Measurements from ENCODE around the gene SIPA1L3.
"Not testable (repeated sequence)": the region's sequence is repeated elsewhere in the genome, so short reads cannot be mapped to it uniquely, and the experiment has no call there.

SIPA1L3 gene

DNA sequence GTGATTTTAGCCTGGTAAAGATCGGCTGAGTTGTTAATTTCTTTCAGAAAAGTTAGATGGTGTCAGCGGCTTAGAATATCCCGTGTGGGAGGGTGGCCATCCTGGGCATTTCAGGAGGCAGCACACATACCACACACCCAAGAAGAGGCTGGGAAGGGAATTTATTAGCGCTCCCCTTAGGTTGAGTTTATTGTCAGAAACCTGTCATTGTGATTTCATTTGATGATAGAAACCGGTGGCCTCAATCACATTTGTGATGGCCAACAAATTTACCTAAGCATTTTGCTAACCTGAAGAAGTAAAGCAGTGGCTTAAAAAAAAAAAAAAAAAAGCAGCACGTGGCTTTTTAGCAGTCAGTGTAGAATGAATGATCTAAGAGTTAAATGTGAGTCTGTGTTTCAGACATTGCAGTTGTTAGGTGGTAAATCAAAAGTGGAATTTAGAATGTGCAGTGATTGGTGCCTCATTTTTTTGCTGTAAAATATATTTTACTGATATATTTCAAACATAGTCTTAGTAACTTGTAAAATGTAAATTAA lies 2.7 kb downstream of the SIPA1L3 start:
- DNase-seq (ENCODE audit: low read depth) = no peak

DNA sequence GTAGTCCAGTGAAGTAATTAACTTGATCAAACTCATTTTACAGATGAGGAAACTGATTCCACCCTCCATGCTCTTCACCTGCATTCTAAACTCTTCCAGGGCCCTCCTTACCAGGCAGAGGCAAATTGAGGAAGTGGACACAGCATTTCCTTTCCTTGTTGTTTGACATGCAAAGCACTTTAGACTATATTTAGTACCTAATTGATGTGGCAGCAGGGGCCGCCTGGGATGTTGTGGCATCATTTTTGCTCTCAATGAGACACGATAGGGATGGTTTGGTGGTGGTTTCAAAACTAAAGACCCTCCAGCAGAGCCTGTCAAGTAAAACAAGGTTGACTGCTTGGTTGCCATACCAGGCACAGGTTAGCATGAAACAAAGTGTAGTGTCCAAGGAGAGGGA lies 7.9 kb downstream of the SIPA1L3 start:
- no peak for DNase-seq (ENCODE audit: low read depth)

DNA sequence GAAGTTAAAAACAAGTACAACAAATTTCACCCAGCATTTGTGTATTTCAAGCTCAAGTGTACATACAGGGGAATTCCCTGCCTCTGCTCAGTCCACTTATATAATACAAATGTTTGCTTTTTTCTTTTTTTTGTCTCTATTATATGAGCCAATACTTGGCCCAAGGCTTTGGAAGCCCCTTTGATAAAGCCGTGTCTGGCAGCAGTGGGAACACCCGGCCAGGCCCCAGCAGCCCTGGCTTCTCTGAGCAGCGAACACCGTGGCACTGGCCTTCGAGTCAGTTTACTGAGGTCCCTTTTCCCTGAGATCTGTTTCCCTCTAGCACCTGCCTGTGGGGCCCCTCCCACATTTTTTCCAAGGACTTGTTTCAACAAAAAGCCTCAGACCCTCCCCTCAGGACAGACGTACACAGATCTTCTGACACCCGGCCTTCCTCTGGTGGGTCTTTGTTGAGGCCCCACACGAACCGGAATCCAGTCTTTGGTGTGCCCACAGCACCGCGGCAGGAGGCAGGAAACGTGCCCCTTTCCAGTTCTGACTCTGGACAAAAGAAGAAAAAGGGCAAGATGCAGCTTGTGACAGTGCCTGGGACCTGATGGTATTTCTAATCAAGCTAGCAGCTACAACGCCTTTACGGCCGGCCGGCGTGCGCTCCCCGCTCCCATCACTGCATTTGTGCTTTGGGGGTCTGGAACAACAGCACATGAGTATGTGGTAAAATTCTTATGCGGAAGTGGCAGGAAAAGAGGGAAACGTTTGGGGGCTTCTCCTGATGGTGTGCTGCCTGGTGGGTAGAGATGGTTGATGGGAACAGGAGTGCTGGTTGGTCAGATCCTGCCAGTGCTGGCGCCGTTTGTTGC lies 13.8 kb downstream of the SIPA1L3 start:
- DNase-seq (ENCODE audit: low read depth) = no peak

DNA sequence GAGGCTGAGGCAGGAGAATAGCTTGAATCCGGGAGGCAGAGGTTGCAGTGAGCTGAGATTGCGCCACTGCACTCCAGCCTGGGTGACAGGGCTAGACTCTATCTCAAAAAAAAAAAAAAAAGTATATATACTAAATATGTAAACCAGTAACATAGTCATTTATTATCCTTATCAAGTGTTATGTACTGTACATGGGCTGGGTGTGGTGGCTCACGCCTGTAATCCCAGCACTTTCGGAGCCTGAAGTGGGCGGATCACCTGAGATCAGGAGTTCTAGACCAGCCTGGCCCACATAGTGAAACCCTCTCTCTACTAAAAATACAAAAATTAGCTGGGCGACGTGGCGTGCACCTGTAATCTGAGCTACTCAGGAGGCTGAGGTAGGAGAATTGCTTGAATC lies 17.6 kb downstream of the SIPA1L3 start:
- not testable (repeated sequence) for DNase-seq (ENCODE audit: low read depth)

DNA sequence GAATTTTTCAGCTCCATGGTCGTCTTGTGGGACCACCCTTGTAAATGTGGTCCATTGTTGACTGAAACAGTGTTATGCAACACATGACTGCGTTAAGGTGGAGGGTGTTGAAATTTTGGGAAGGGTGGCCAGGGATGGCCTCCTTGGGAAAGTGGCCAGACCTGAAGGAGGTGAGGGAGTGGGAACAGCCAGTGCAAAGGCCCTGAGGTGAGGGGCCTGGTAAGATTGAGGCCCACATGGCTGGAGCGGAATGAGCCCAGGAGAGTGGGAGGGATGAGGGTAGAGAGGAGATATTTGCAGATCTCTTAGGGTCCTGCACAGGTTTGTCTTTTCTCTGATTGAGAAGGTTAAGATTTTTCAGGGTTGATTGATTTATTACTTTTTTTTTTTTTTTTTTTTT lies 18.2 kb downstream of the SIPA1L3 start:
- no peak for DNase-seq (ENCODE audit: low read depth)

DNA sequence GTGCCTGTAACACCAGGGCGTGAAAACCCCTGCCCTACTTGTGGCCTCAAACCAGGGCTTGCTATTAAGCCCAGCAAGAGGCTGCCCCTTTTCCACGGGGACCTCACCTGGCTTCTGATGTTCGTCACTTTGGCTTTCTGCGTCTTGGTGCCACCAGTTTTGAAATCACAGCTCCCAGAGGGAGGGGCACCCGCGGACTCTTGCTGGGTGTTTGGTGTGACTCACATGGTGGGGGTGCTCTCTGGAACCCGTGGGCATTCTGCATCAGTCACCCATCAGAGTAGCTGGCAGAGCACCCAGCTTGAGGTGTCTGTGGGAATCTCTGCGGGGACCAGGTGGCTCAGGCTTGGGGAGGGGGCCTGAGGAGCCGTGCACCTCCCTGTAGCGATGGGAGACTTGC lies 19.2 kb downstream of the SIPA1L3 start:
- DNase-seq (ENCODE audit: low read depth) = no peak

DNA sequence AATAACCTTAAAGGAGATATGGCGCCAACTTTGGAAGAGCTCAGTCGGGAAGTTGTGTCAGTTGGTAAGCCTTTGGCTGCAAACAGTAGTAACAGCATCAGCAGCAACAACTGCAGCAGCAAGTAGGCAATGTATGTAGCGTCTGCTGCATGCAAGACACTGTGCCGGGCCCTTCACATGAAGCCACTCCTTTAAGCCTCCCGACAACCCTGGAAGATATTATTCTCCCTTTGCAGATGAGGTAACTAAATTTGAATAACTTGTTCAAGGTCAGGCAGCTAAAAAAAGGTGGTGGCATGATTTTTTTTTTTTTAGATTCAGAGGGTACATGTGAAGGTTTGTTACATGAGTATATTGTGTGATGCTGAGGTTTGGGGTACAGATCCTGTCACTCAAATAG lies 19.7 kb downstream of the SIPA1L3 start:
- no peak for DNase-seq (ENCODE audit: low read depth)

DNA sequence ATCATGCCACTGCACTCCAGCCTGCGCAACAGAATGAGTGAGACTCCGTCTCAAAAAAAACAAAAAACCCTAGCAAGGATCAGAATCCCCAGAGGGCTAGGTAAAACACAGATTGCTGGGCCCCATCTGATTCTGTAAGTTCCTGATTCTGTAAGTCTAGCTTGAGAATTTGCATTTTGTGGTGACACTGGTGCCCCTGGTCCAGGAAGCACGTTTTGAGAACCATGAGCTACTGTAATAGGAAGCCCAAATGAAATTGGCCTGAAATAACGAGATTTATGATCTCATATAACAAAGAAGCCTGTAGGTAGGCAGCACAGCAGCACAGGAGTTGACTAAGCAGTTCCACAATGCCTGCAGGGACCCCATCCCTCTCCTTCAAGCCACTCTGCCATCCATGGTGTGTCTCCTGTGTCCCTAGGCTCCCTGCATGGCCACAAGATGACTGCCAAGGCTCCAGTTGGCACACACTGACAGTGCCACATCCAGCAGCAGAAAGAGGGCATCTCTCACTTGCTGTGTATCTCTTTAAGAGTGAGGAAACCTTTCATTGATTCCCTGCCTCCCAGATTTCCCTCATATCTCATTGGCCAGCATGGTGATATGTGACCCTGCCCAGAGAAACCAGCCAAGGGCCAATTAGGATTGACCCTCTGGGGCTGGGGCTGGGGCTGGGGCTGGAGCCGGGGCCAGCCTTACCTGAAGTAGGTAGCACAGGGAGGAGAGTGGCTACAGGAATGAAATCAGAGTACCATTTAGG lies 21.7 kb downstream of the SIPA1L3 start:
- DNase-seq (ENCODE audit: low read depth) = no peak

DNA sequence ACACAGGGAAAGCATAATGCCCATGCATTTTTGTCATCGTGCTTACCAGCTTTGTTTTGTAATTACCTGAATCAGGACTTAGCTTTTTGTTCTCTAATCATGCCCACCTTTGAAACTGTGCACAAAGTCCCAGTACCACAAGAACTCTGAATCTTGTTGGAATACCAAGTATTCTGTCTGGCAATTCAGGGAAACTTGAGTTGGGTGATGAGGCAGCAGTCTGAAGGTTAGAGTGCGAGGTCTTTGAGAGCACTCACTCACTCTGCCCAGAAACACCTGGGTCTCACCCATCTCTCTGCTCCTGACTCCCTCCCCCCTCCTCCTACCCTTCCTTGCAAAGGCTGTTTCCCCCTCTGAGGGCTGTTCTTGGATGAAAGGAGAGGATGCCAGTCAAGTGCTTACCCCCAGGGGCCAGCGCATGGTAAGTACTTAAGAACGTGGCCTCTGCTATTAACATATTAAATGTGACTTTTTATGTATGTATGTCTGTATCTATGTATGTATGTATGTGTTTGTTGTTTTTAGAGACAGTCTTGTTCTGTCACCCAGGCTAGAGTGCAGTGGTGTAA lies 22.4 kb downstream of the SIPA1L3 start:
- DNase-seq (ENCODE audit: low read depth) = no peak

DNA sequence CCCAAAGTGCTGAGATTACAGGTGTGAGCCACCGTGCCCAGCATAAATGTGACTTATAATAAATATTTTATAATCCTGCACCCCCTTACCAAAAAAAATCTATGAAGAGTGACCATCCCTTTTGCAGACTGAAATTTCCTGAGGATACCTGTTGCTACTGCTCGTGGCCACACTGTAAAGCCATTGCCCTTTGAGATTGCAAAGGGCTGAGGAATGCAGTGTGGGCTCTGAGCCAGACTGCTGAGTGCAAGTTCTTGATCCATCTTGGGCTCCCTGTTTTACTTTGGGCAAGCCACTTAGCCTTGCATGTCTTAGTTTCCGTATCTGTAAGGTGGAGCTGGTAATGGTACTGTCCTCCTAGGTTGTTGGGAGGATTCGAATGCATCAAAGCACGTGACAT lies 23.4 kb downstream of the SIPA1L3 start:
- no peak for DNase-seq (ENCODE audit: low read depth)

DNA sequence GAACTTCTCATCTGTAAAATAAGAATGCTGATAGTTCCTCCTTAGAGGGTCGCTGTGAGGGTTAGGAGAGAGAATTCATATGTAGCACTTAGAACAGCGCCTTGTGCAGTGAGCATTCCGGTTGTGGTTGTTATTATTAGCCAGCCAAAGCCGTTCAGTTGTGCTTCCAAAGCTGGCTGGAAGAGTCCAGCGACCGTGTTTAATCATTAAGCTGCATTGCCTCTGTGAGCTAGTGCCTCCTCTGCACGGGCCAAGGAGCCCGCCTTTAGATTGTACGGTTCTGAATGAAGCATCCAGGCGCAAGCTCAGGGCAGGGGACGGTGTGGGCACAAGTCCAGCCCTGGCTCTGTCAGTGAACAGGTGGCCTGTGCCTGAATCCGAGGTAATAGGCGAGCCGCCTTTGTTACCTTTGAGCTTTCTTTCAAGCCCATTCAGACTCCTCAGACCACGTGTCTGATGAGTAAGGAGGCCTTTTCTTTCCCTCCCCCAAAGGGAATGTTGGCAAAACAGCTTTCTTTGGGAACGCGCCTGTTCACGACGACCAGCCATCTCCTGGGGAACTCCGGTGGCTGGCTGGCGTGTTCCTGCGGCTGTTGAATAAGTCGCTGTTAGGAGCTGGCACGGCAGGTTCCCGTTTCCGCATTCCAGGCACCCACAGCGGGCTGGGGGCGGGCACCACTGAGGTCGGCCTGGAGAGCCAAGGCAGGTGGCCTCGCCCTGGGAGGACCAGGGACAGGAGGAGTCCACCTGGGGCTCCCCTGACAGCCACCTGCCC lies 25.1 kb downstream of the SIPA1L3 start:
- DNase-seq (ENCODE audit: low read depth) = no peak

DNA sequence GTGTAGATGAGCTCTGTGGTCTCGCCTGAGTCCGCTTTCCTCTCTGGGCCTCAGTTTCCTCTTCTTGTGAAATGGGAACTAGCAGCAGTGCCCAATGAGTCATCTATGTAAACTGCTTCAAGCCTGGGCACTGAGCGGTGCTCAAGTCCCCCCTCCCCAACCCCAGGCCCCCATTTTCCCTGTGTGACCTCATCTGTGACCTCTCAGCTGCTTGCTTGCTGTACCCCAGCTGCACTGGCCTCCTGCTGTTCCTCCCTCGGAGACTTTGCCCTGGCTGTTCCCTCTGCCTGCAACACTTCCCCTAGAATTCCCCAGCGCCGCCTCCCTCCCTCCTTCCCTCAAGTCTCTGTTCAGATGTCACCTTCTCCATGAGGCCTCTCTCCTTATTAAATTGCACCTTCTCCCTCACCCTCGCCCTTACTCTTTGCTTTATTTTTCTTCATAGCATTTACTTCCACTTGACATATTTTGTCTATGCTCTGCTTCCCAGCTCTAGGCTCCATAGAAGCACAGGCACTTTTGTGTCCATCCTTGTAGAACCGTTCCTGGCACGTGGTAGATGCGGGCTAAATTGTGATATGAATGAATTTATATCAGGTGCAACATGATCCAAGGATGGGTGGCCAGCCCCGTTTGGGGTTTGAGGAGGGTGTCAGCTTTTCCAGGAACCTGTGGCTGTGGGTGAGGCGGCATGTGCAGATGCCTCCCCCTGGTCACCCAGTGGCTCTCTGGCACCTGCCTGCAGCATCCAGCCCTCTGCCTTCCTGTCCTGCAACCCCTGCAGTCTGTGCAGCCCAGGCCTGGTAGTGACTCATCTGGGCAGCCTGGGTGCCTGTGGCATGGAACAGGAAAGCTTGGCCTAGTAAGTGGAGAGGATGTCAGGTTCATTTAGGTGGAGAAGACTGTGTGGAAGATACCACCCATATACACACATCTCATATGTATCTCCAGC lies 26.3 kb downstream of the SIPA1L3 start:
- DNase-seq (ENCODE audit: low read depth) = no peak

DNA sequence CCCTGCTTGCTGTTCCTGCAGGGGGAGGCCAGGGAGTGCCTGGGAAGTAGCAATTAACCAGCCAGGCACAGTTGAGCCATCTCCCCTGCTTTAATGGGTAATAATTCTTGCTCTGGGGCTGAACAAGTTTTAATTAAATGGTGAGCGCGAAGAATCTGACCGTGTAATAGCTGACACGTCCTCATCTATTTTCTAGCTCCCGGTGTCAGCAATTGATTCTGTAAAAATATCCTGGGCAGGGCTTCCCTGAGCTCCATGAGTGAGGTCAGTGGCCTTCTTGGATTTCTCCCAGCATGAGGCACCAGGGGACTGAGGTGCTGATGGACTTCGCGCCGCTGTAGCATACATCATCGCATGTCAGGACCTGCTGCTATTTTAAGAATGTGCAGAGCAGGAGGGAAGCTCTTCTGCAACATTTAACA lies 26.9 kb downstream of the SIPA1L3 start:
- DNase-seq (ENCODE audit: low read depth) = no peak

DNA sequence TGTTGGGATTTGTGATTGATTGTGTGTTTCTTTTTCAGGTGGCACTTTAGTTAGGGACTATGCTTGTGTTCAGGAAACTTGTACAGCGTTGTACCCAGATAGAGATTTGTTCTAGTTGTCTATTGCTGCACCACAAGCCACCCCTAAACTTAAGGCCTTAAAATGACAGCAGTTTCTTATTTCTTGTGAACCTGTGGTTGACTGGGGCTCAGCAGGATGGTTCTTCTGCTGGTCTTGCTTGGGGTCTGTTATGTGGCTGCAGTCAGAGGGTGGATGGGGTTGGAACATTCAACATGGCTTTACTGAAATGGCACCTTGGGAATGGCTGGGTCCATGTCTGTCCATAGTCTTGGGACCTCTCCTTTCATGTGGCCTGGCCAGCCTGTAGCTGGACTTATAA lies 28.3 kb downstream of the SIPA1L3 start:
- no peak for DNase-seq (ENCODE audit: low read depth)

DNA sequence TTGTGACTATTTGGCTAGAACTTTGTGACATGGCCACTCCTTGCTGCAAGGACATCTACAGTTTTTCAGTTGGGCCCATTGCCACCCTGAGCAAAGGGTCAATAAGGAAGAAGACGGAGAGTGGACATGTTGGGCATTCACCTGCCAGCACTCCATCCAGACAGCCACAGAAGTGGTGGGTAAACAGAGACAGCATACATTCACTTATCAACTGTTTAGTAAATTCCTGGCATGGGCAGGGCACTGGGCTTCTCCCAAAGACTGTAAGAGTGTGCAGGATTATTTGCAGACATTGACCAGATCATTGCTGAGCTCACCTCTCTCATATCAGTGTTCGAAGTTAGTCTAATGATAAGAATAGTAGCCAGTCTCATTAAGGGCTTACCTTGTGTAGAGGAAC lies 29.2 kb downstream of the SIPA1L3 start:
- no peak for DNase-seq (ENCODE audit: low read depth)

DNA sequence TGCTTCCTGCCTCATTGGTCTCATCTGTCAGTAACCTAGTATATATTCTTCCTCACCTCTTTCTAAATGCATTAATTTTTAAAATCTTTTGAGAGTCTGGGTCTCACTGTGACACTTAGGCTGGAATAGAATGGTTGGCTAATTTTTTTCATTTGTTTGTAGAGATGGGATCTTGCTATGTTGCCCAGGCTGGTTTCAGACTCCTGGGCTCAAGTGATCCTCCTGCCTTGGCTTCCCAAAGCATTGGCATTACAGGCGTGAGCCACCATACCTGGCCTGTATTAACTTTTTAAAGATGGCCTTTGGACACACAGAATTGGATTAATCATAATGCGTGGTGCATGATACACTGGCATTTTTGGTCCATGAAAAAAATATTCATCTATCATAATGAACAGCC lies 29.9 kb downstream of the SIPA1L3 start:
- no peak for DNase-seq (ENCODE audit: low read depth)

DNA sequence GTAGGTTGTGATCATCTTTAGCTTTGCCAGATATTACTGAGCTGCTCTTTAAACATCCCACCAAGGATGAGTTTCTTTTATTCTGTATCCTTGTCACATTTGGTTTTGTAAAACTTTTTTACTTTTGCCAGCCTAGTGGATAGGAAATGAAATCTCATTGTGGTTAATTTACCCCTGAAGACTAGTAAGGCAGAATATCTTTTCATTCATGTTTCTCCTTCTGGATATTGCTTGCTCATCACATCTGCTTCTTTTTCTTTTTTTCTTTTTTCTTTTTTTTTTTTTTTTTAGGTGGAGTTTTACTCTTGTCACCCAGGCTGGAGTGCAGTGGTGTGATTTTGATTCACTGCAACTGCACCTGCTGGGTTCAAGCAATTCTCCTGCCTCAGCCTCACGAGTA lies 31.3 kb downstream of the SIPA1L3 start:
- no peak for DNase-seq (ENCODE audit: low read depth)

DNA sequence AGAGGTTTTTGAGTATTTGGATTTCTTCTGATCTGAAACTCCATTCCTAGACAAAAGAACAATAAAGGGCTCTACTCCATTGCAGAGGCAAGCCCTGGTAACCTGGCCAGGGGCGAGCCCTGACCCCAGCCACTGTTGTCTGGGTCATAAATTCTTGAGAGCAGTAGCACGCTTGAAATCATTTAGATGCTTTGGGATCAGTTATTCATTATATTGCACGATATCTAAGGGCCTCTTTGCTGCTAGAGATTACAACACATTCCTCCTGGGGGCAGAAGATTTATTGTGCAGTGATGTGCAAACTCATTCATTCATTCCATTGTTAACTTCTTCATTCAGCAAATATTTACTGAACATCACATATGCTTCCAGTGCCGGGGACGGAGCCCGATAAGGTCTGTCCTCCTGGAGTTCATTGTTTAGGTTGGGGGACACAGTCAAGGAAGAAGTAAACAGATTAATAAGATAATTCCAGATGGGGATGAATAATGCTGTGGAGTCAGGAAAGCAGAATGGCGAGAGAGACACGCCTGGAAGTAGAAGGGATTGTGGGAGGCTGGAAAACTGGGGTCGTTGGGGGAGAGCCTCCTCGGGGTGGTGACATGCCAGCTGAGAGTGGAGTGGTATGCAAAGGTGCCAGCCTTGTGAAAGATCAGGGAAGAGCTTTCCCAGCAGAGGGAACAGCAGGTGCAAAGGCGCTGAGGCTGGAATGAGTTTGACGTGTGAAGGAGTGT lies 34.9 kb downstream of the SIPA1L3 start:
- DNase-seq (ENCODE audit: low read depth) = no peak

DNA sequence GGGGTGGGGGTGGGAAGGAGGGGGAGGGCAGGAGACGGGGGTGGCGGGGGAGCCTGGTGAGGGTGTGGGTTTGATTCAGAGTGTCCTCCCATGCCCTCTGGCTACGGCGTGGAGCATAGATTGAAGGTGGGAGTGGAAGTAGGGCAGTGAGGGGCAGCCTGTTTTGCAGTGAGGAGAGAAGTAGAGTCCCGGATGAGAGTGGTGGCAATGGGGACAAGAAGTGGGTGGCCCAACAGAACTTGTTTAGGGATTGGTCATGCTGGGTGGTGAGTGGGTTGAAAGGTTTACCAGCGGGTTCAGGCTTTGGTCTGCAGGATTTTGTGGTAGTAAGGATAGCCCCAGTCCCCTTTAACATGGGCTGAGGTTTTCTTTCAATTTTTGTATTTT lies 35.5 kb downstream of the SIPA1L3 start:
- no peak for DNase-seq (ENCODE audit: low read depth)

DNA sequence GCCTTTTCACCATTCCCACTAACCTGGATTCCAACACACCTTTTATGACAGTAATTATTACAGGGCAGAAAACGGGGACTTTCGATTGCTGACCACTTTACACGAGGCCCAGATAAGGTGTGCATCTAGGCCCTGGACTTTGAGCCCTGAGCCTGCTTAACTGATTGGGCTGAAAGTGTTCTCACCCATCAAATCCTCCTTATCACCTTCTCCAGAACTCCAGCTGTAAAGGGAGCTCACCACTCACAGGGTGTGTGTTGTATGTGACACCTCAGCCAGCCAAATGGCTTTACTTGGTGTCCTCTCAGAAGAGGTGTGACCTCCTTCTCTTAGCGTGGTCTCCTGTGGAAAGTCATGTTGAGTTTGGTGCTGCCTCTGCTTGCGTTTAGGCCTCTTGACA lies 36.5 kb downstream of the SIPA1L3 start:
- no peak for DNase-seq (ENCODE audit: low read depth)

Measured in activated T-cell treated with anti-CD3 and anti-CD28 coated beads for 1 hour (primary cell).